Ascending aorta (tissue), 2 donors: Measurements from ENCODE around the gene KRT75. TPM values are rescaled to one million over a fixed set of nuclear protein-coding genes. Genes with fewer than 3 reads are reported as not detected.

Source experiments
- DNase-seq, 2 donors: peaks; one replicate each; pipeline ENCODE4 v3.0.0-alpha.2; 2019; ENCODE audit warnings: low spot score in 2 of 2
- H3K27ac ChIP-seq, 2 donors: fragments of 200-600 bp; sonication (generic); one replicate each; pipeline ENCODE4 v1.5.1; 2016 to 2017; ENCODE audit warnings: mild to moderate bottlenecking in 1 of 2
- H3K27me3 ChIP-seq: fragments of 200-600 bp; sonication (generic); one replicate; pipeline ENCODE4 v1.5.1; 2017
- H3K36me3 ChIP-seq, 2 donors: fragments of 200-600 bp; sonication (generic); one replicate each; pipeline ENCODE4 v1.5.1; 2016
- H3K4me1 ChIP-seq, 2 donors: fragments of 200-600 bp; sonication (generic); one replicate each; pipeline ENCODE4 v1.5.1; 2016 to 2017; ENCODE audit warnings: mild to moderate bottlenecking in 1 of 2
- H3K4me3 ChIP-seq, 2 donors: fragments of 200-600 bp; sonication (generic); one replicate each; pipeline ENCODE4 v1.5.1; 2016 to 2017; ENCODE audit warnings: mild to moderate bottlenecking in 1 of 2
- H3K9me3 ChIP-seq, 2 donors: fragments of 200-600 bp; sonication (generic); one replicate each; pipeline ENCODE4 v1.5.1; 2016
- intact Hi-C: fragments of 100-400 bp; cut with DNase I; formaldehyde crosslinking; loops from one replicate; pipeline ENCODE4 v1.15.1; 2023
- total RNA-seq: library from RNA; depleted of rRNA; stranded (reverse); fragments of >200 nt; gene quantifications from one replicate; pipeline ENCODE4 v1.1.0, GENCODE V29; 2016
- TF ChIP-seq, protein P1 (sequence below), 3 experiments: fragments of 200-600 bp in 2 of 3; fragments of 450-650 bp in 1 of 3; sonication (generic) in 2 of 3; IDR thresholded peaks; one replicate each; pipeline ENCODE4 v1.5.1; 2016 to 2019; ENCODE audit warnings: antibody characterized with exemption in 3 of 3, mild to moderate bottlenecking in 1 of 3, moderate library complexity in 1 of 3

KRT75 gene
- total RNA-seq, 1 donor from 2014 or later: not detected

GRCh38 chr12:52444647-52445595 is 10.8 kb upstream of the KRT75 start:
- Histone ChIP-seq H3K27me3 (no peaks in the 10 kb centered on the region), H3K27ac (no peak overlapping the region), H3K4me1 (no peaks in the 10 kb centered on the region), H3K4me3 (no peak overlapping the region), H3K9me3 (no peaks in the 10 kb centered on the region), H3K36me3 (no peaks in the 10 kb centered on the region)
- DNase-seq: no peak
- TF ChIP-seq, protein P1, sequence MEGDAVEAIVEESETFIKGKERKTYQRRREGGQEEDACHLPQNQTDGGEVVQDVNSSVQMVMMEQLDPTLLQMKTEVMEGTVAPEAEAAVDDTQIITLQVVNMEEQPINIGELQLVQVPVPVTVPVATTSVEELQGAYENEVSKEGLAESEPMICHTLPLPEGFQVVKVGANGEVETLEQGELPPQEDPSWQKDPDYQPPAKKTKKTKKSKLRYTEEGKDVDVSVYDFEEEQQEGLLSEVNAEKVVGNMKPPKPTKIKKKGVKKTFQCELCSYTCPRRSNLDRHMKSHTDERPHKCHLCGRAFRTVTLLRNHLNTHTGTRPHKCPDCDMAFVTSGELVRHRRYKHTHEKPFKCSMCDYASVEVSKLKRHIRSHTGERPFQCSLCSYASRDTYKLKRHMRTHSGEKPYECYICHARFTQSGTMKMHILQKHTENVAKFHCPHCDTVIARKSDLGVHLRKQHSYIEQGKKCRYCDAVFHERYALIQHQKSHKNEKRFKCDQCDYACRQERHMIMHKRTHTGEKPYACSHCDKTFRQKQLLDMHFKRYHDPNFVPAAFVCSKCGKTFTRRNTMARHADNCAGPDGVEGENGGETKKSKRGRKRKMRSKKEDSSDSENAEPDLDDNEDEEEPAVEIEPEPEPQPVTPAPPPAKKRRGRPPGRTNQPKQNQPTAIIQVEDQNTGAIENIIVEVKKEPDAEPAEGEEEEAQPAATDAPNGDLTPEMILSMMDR (IDR thresholded peaks at IDR 0.05): no peak
- intact Hi-C loops: no loop called here

DNA sequence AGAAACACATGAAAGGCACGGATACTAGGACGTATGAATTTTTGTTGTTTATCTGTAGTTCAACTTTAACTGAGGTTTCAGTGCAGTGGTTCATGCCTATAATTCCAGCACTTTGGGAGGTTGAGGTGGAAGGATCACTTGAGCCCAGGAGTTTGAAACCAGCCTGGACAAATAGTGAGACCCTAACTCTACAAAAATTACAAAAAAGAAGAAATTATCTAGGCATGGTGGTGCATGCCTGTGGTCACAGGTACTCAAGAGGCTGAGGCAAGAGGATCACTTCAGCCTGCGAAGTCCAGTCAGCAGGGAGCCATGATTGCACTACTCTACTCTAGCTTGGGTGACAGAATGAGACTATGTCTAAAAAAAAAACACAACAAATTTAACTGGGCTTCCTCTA is 9.8 kb upstream of the KRT75 start:
- no peaks in the 10 kb centered on the region for H3K36me3 ChIP-seq
- no peak for DNase-seq
- no peaks in the 10 kb centered on the region for H3K4me1 ChIP-seq
- H3K9me3 ChIP-seq: no peaks in the 10 kb centered on the region
- no peak overlapping the region for H3K4me3 ChIP-seq
- no peak overlapping the region for H3K27ac ChIP-seq
- intact Hi-C loops: no loop called here
- H3K27me3 ChIP-seq: no peaks in the 10 kb centered on the region
- TF ChIP-seq, protein P1 (IDR thresholded peaks at IDR 0.05): no peak

- no peaks in the 10 kb centered on the region for H3K36me3 ChIP-seq
- no peaks in the 10 kb centered on the region for H3K9me3 ChIP-seq
- no peak for DNase-seq
- intact Hi-C loops: no loop called here
- no peak overlapping the region for H3K4me3 ChIP-seq
- H3K27me3 ChIP-seq: no peaks in the 10 kb centered on the region
- no peaks in the 10 kb centered on the region for H3K4me1 ChIP-seq
- no peak overlapping the region for H3K27ac ChIP-seq
- TF ChIP-seq, protein P1 (IDR thresholded peaks at IDR 0.05): no peak
These were observed 8.5 kb upstream of the KRT75 start for GRCh38 chr12:52442600-52443061.

- intact Hi-C loops: no loop called here
- Histone ChIP-seq H3K36me3 (no peaks in the 10 kb centered on the region), H3K27me3 (no peaks in the 10 kb centered on the region), H3K4me1 (no peaks in the 10 kb centered on the region), H3K27ac (no peak overlapping the region), H3K4me3 (no peak overlapping the region), H3K9me3 (no peaks in the 10 kb centered on the region)
- TF ChIP-seq, protein P1 (IDR thresholded peaks at IDR 0.05): no peak
- no peak for DNase-seq
These were observed 7.2 kb upstream of the KRT75 start for GRCh38 chr12:52441320-52441911.

- Histone ChIP-seq H3K4me1 (no peaks in the 10 kb centered on the region), H3K9me3 (no peaks in the 10 kb centered on the region), H3K27ac (no peak overlapping the region), H3K36me3 (no peaks in the 10 kb centered on the region), H3K27me3 (no peaks in the 10 kb centered on the region), H3K4me3 (no peak overlapping the region)
- intact Hi-C loops: no loop called here
- TF ChIP-seq, protein P1 (IDR thresholded peaks at IDR 0.05): no peak
- no peak for DNase-seq
These were observed 6.7 kb upstream of the KRT75 start for GRCh38 chr12:52440821-52441319.
